ENCODE data around the gene EHF.

GRCh38 chr11:34631297-34631696 lies 10.4 kb downstream of the EHF start:
- TF ChIP-seq EZH2phosphoT487 (IDR thresholded peaks at IDR 0.05; ENCODE audit: insufficient read depth, low read depth) (no peak), EZH2 (IDR thresholded peaks at IDR 0.05; ENCODE audit: insufficient read depth, poor library complexity, severe bottlenecking) (no peak)
